C1 segment of cervical spinal cord (tissue), 14 donors: ENCODE measurements around the gene SEMA6D.

Experiments
- DNase-seq, 14 donors: peaks; one replicate each; lab custom pipeline; 2025; lab: John Stamatoyannopoulos, UW

Gene SEMA6D, protein sequence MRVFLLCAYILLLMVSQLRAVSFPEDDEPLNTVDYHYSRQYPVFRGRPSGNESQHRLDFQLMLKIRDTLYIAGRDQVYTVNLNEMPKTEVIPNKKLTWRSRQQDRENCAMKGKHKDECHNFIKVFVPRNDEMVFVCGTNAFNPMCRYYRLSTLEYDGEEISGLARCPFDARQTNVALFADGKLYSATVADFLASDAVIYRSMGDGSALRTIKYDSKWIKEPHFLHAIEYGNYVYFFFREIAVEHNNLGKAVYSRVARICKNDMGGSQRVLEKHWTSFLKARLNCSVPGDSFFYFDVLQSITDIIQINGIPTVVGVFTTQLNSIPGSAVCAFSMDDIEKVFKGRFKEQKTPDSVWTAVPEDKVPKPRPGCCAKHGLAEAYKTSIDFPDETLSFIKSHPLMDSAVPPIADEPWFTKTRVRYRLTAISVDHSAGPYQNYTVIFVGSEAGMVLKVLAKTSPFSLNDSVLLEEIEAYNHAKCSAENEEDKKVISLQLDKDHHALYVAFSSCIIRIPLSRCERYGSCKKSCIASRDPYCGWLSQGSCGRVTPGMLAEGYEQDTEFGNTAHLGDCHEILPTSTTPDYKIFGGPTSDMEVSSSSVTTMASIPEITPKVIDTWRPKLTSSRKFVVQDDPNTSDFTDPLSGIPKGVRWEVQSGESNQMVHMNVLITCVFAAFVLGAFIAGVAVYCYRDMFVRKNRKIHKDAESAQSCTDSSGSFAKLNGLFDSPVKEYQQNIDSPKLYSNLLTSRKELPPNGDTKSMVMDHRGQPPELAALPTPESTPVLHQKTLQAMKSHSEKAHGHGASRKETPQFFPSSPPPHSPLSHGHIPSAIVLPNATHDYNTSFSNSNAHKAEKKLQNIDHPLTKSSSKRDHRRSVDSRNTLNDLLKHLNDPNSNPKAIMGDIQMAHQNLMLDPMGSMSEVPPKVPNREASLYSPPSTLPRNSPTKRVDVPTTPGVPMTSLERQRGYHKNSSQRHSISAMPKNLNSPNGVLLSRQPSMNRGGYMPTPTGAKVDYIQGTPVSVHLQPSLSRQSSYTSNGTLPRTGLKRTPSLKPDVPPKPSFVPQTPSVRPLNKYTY

GRCh38 chr15:47717036-47717612 is at the start of gene SEMA6D:
SEMA6D (plus strand) TSS chr15:47717505; CDS start chr15:47759799, 42,294 bp downstream.
- DNase-seq: peak in 13 of 14 donors; percentile 20 to 86 (median 74)

- DNase-seq: no peak
Observed at GRCh38 chr15:47669221-47669620, 48.1 kb upstream of the SEMA6D start.

GRCh38 chr15:47670365-47670764 is 46.9 kb upstream of the SEMA6D start:
- DNase-seq: no peak

GRCh38 chr15:47673232-47673761 is 44.0 kb upstream of the SEMA6D start:
- DNase-seq: no peak

GRCh38 chr15:47674586-47675232 is 42.6 kb upstream of the SEMA6D start:
- no peak for DNase-seq

DNA sequence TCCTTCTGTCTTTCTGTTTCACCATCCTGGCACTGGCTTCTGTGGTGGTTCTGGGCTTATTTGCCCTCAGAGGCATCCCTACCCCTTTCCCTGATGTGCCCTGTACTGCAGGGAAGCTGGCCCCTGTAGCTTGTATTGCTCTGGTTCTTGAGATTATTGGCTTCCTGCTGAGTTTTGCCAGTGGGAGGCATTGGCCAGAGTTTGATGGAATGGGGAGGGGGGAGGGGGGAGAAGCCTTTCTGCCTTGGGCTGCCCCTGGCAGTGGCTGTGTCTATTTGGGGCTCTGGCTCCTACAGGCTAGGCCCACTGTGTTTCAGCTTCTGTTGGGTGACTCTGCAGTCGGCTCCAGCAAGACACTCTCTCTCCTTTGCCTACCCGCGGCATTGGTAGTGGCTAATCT is 41.6 kb upstream of the SEMA6D start:
- DNase-seq: no peak

DNA sequence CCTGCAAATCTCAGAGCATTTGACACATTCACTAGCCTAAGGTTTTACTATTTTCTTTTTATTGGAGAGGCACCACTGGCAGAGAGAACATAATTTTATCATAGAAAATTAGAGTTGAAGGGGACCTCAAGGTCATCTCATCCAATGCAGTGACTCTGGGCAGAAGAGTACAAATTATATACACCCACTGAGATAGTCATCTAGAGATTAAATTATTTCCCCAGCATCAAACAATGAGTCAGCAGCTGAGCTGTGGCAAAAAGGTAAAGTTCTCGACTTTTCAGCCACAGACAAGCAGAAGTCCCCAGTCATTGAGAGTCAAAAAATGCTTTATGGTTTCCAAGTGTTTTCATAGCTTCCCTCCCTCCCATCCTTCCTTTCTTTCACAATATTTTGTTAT is 39.3 kb upstream of the SEMA6D start:
- no peak for DNase-seq

GRCh38 chr15:47682661-47683060 is 34.6 kb upstream of the SEMA6D start:
- no peak for DNase-seq

DNA sequence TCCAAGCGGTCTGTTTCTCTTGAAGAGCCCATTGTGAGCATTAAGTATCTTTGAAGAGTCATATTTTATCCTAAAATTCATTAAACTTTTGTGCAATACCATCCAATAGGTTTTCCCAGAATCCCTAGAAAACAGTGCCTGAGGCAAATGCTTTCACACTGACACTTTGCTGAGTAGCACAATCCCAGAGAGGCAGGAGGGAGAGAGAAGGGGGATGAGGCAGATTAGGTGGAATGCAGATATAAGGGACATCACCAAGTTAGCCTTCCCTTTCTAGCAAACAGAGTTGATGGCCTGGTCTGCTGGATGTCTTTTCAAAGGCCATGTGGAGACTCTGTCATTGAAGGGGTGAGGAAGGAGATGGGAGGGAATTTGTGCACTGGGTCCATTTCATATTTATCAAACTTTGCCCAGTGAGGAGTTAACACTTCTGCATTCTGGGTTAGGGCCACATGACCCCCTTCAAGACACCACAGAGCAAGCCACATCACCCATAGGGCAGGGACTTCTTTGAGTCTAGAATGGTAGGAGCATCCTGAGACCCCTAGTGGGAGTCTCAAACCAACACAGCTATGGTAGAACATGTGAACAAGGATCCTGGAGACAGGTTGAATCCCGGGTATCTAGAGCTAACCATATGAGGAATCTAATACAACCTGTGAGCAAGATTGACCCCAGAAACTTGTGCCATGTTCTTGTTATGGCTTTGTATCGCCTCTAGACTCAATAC is 32.0 kb upstream of the SEMA6D start:
- no peak for DNase-seq

DNA sequence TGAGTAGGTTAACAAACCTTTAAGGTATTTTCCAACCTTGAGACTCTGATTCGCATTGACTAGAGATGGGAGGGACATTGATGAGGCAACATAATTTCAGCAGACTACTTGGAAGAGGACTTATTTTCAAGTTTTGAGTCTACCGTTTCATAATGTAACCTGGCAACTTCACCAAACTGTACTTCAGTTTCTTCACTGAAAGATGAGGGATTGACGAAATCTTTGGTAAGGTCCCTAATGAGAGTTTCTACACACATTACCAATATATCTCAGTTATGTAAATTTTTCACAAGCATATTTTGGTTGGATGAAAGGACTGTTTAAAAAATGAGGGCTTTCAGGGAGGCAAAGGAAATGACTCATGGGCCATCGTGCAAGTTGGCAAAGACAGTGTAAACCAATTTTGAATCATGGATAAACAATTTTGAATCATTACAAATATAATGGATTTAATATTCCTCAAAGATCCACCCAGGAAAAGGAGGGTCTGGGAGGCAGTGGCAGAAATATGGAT is 28.7 kb upstream of the SEMA6D start:
- DNase-seq: no peak

- DNase-seq: no peak
Observed at GRCh38 chr15:47689660-47690059, 27.6 kb upstream of the SEMA6D start.

GRCh38 chr15:47691882-47692281 is 25.4 kb upstream of the SEMA6D start:
- no peak for DNase-seq

DNA sequence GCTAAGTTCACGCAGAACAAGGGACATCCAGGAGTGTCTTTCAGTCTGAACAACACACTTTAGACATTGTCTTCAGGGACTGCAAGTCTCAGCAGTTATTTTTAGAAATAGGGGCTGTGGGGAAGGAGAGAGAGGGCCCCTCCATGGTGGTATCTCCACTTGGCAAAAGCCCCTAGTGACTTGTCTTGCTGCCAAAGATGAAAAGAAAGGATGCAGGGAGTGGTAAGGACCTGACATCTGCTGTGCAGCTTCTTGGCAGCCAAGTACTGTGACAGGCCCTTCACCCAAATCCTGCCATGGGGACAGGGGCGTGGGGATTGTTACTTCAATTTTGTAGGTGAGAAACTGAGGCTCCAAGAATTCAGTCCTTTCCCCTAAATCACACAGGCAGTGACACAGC is 21.0 kb upstream of the SEMA6D start:
- DNase-seq: no peak

- DNase-seq: no peak
Observed at GRCh38 chr15:47705281-47705997, 11.9 kb upstream of the SEMA6D start.

GRCh38 chr15:47707391-47707790 is 9.9 kb upstream of the SEMA6D start:
- DNase-seq: no peak

DNA sequence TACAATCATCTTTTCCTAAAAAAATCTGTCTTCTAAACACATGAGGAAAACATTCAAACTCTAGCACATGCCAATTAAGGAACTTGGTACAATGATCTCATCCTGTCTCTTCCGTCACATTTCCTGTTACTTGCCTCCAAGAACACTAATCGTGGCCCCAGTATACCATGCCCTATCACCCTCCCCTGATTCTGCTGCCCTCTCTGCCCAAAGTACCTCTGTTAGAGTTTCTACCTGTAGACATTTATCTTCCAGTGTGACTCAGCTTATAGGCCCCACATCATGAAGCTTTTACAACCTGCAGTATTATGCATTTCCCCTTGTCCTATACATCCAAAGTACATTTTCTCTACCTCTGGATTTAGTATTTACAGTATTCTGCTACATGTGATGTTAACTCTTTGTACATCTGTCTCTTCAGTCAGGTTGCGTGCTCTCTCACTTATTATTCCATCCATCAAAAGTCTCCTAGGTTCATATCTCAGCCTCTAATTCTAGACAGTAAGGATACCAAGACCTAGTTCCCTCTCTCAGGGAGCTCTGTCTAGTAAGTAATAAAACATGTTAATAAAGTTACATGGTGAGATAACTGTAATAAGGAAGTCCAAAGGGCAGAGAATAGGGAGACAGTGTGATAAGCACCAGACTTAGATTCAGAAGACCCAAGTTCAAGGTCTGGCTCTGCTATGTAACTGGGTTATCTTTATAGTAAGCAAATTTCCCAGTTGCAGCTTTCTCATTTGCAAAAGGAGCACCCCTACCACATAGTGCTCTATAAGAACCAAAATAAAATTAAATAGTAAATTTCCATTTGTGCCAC is 8.9 kb upstream of the SEMA6D start:
- DNase-seq: no peak

- DNase-seq: no peak
Observed at GRCh38 chr15:47711655-47712054, 5.7 kb upstream of the SEMA6D start.

DNA sequence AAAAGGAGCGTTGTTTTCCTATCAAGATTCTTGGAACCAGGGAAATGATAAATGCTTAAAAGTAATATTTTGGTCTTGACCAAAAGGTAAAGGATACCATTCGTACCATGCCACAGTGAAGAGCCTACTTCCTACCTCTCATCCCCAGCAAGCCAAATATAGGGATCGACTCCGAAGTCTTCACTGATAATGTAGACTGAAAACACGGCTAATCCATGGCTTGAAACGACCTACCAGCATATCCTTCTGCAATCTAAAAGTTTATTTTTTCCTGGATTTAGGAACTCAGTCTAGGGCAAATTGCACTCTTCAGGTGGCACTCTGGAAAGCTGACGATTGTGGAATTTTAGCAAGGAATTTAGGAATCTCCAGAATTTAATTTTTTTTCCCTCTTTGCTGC is 1.9 kb upstream of the SEMA6D start:
- no peak for DNase-seq
